Measurements from ENCODE around the gene GPR158.

The GPR158 gene

GRCh38 chr10:25509151-25509550 is 334.4 kb downstream of the GPR158 start:
- Histone ChIP-seq H4K20me1 (ENCODE audit: low read depth, low read length) (no peaks in the 10 kb centered on the region), H3K9me3 (ENCODE audit: insufficient read depth, low read length) (no peaks in the 10 kb centered on the region), H3K27ac (ENCODE audit: low read depth, low read length) (no peak overlapping the region), H2AFZ (ENCODE audit: low read depth, low read length, severe bottlenecking) (no peak overlapping the region), H3K27me3 (ENCODE audit: low read length) (no peaks in the 10 kb centered on the region), H3K79me2 (ENCODE audit: insufficient read depth, low read length) (no peaks in the 10 kb centered on the region), H3K9me2 (replicated peaks; ENCODE audit: insufficient read depth, low read length) (no peaks in the 10 kb centered on the region), H3K4me2 (ENCODE audit: low read depth, low read length, poor library complexity, severe bottlenecking) (no peak overlapping the region), H3K9ac (ENCODE audit: low read length) (no peak overlapping the region), H3K4me3 (ENCODE audit: insufficient read depth, low read length, poor library complexity, severe bottlenecking) (no peak overlapping the region), H3K36me3 (ENCODE audit: low read length) (no peaks in the 10 kb centered on the region), H3F3A (ENCODE audit: insufficient read depth) (no peaks in the 10 kb centered on the region)
- TF ChIP-seq EZH2phosphoT487 (conservative IDR thresholded peaks at IDR 0.05; ENCODE audit: low read length) (no peak), CTCF (IDR thresholded peaks at IDR 0.05; ENCODE audit: insufficient read depth, low read length, poor library complexity, severe bottlenecking) (no peak)

GRCh38 chr10:25522294-25522693 is 347.5 kb downstream of the GPR158 start:
- Histone ChIP-seq H3K9ac (ENCODE audit: low read length) (no peak overlapping the region), H3K27ac (ENCODE audit: low read depth, low read length) (no peak overlapping the region), H3K4me2 (ENCODE audit: low read depth, low read length, poor library complexity, severe bottlenecking) (no peak overlapping the region), H3K27me3 (ENCODE audit: low read length) (no peaks in the 10 kb centered on the region), H3K4me3 (ENCODE audit: insufficient read depth, low read length, poor library complexity, severe bottlenecking) (no peak overlapping the region), H3K79me2 (ENCODE audit: insufficient read depth, low read length) (no peaks in the 10 kb centered on the region), H4K20me1 (ENCODE audit: low read depth, low read length) (no peaks in the 10 kb centered on the region), H2AFZ (ENCODE audit: low read depth, low read length, severe bottlenecking) (no peak overlapping the region), H3K9me3 (ENCODE audit: insufficient read depth, low read length) (no peaks in the 10 kb centered on the region), H3F3A (ENCODE audit: insufficient read depth) (no peaks in the 10 kb centered on the region), H3K36me3 (ENCODE audit: low read length) (no peaks in the 10 kb centered on the region), H3K9me2 (replicated peaks; ENCODE audit: insufficient read depth, low read length) (no peaks in the 10 kb centered on the region)
- TF ChIP-seq EZH2phosphoT487 (conservative IDR thresholded peaks at IDR 0.05; ENCODE audit: low read length) (no peak), CTCF (IDR thresholded peaks at IDR 0.05; ENCODE audit: insufficient read depth, low read length, poor library complexity, severe bottlenecking) (no peak)

GRCh38 chr10:25522946-25523608 is 348.3 kb downstream of the GPR158 start:
- no peaks in the 10 kb centered on the region for H4K20me1 ChIP-seq (ENCODE audit: low read depth, low read length)
- no peaks in the 10 kb centered on the region for H3F3A ChIP-seq (ENCODE audit: insufficient read depth)
- TF ChIP-seq EZH2phosphoT487 (conservative IDR thresholded peaks at IDR 0.05; ENCODE audit: low read length) (no peak), CTCF (IDR thresholded peaks at IDR 0.05; ENCODE audit: insufficient read depth, low read length, poor library complexity, severe bottlenecking) (no peak)
- no peak overlapping the region for H3K27ac ChIP-seq (ENCODE audit: low read depth, low read length)
- no peaks in the 10 kb centered on the region for H3K36me3 ChIP-seq (ENCODE audit: low read length)
- no peaks in the 10 kb centered on the region for H3K9me3 ChIP-seq (ENCODE audit: insufficient read depth, low read length)
- H2AFZ ChIP-seq (ENCODE audit: low read depth, low read length, severe bottlenecking), result no peak overlapping the region
- no peak overlapping the region for H3K4me2 ChIP-seq (ENCODE audit: low read depth, low read length, poor library complexity, severe bottlenecking)
- H3K79me2 ChIP-seq (ENCODE audit: insufficient read depth, low read length), result no peaks in the 10 kb centered on the region
- H3K9ac ChIP-seq (ENCODE audit: low read length), result no peak overlapping the region
- no peaks in the 10 kb centered on the region for H3K27me3 ChIP-seq (ENCODE audit: low read length)
- H3K4me3 ChIP-seq (ENCODE audit: insufficient read depth, low read length, poor library complexity, severe bottlenecking), result no peak overlapping the region
- H3K9me2 ChIP-seq (replicated peaks; ENCODE audit: insufficient read depth, low read length), result no peaks in the 10 kb centered on the region
